Keratinocyte (primary cell): ENCODE results near the gene GTF3A. TPM values are rescaled to one million over a fixed set of nuclear protein-coding genes. Genes with fewer than 3 reads are reported as not detected.

ENCODE experiments used
- DNase-seq: peaks from one replicate; pipeline ENCODE4 v3.0.0-alpha.2; 2011; ENCODE audit warnings: low read depth, missing footprints, low spot score
- FAIRE-seq: peaks from 2 replicates; lab custom pipeline; 2011; peaks lifted over from hg19 to GRCh38; lab: Jason Lieb, UNC
- H2AFZ ChIP-seq: 2 replicates; pipeline ENCODE4 v1.6.0; 2012; ENCODE audit warnings: low read length, control low read depth, inconsistent platforms; ENCODE audit not compliant: control insufficient read depth
- H3K27ac ChIP-seq: 2 replicates; pipeline ENCODE4 v1.5.1; 2011; ENCODE audit warnings: low read length; ENCODE audit not compliant: control insufficient read depth, insufficient read depth
- H3K27me3 ChIP-seq: 3 replicates; pipeline ENCODE4 v1.6.0; 2011; ENCODE audit warnings: low read length; ENCODE audit not compliant: control insufficient read depth, insufficient read depth; ENCODE audit errors: extremely low read depth
- H3K36me3 ChIP-seq, 2 experiments: 2 replicates in 1 of 2; 3 replicates in 1 of 2; pipeline ENCODE4 v1.5.1; 2011; ENCODE audit warnings: low read length in 2 of 2, mild to moderate bottlenecking in 1 of 2; ENCODE audit not compliant: control insufficient read depth in 2 of 2, insufficient read depth in 2 of 2; ENCODE audit errors: extremely low read depth in 1 of 2
- H3K4me1 ChIP-seq: 3 replicates; pipeline ENCODE4 v1.5.1; 2011; ENCODE audit warnings: low read length; ENCODE audit not compliant: control insufficient read depth, insufficient read depth; ENCODE audit errors: extremely low read depth
- H3K4me2 ChIP-seq: 3 replicates; pipeline ENCODE4 v1.6.0; 2011; ENCODE audit warnings: low read depth, low read length; ENCODE audit not compliant: control insufficient read depth, insufficient read depth; ENCODE audit errors: extremely low read depth
- H3K4me3 ChIP-seq, 3 experiments: fragments of 200-600 bp in 1 of 3; sonication (generic) in 1 of 3; 2 replicates in 2 of 3; 3 replicates in 1 of 3; pipeline ENCODE4 v1.5.1; 2011 to 2016; ENCODE audit warnings: low read length in 3 of 3, mild to moderate bottlenecking in 3 of 3, control low read depth in 2 of 3, inconsistent platforms in 1 of 3, low read depth in 1 of 3, mixed read lengths in 1 of 3, mixed run types in 1 of 3, moderate library complexity in 1 of 3; ENCODE audit not compliant: control insufficient read depth in 2 of 3, insufficient read depth in 2 of 3; ENCODE audit errors: extremely low read depth in 1 of 3
- H3K79me2 ChIP-seq: 2 replicates; pipeline ENCODE4 v1.6.0; 2012; ENCODE audit warnings: low read length; ENCODE audit not compliant: control insufficient read depth, insufficient read depth
- H3K9ac ChIP-seq: 3 replicates; pipeline ENCODE4 v1.6.0; 2011; ENCODE audit warnings: low read length; ENCODE audit not compliant: control insufficient read depth, insufficient read depth; ENCODE audit errors: extremely low read depth
- H3K9me1 ChIP-seq: 3 replicates; pipeline ENCODE4 v1.6.0; 2011; ENCODE audit warnings: low read length; ENCODE audit not compliant: control insufficient read depth, insufficient read depth; ENCODE audit errors: extremely low read depth
- H3K9me3 ChIP-seq: 2 replicates; pipeline ENCODE4 v1.5.1; 2012; ENCODE audit warnings: low read depth, low read length; ENCODE audit not compliant: control insufficient read depth
- H4K20me1 ChIP-seq: 3 replicates; pipeline ENCODE4 v1.6.0; 2011; ENCODE audit warnings: low read length; ENCODE audit not compliant: control insufficient read depth, insufficient read depth; ENCODE audit errors: extremely low read depth
- CTCF ChIP-seq, 3 experiments: IDR thresholded peaks in 1 of 3; conservative IDR thresholded peaks in 1 of 3; optimal IDR thresholded peaks in 1 of 3; 2 replicates in 2 of 3; 3 replicates in 1 of 3; pipeline versions ENCODE3 to v1.5.1; 2011; ENCODE audit warnings: low read length in 3 of 3, mild to moderate bottlenecking in 3 of 3, moderate library complexity in 2 of 3, control low read depth in 1 of 3, inconsistent platforms in 1 of 3; ENCODE audit not compliant: insufficient read depth in 2 of 3; ENCODE audit errors: extremely low read depth in 1 of 3
- EZH2 ChIP-seq: IDR thresholded peaks from one replicate; pipeline ENCODE4 v1.6.1; 2012; ENCODE audit warnings: inconsistent platforms, mild to moderate bottlenecking, low read length, moderate library complexity
- dilution Hi-C: fragments of 300-500 bp; cut with MboI; formaldehyde crosslinking; loops from one replicate; pipeline ENCODE4 v1.7.0; 2020; ENCODE audit warnings: low sequenced_read_pairs; ENCODE audit not compliant: extremely low pct_ligation_motif_present
- polyA plus RNA-seq, 5 experiments: library from polyadenylated mRNA; depleted of rRNA in 3 of 5; stranded (reverse) in 3 of 5; stranded (forward) in 1 of 5; unstranded in 1 of 5; fragments of >200 nt; gene quantifications; 1 replicate in 1 of 5; 2 replicates in 3 of 5; 3 replicates in 1 of 5; pipeline versions ENCODE4 v1.2.1 to v1.2.3, GENCODE V29; 2011 to 2012; ENCODE audit warnings: missing spikeins in 2 of 5, low read depth in 1 of 5, low replicate concordance in 1 of 5

The GTF3A gene
- polyA plus RNA-seq, 1 donor (not counting 4 experiments of a cell fraction or from before 2014, with no cell fraction given): 97.8 TPM

- no peak overlapping the region for H3K4me2 ChIP-seq
- peak; percentile 57 for FAIRE-seq
- no peak overlapping the region for H3K9ac ChIP-seq
Observed at GRCh38 chr13:27379694-27380641, 44.5 kb upstream of the GTF3A start.

GRCh38 chr13:27381601-27382000, 42.8 kb upstream of the GTF3A start:
- no peak for TF ChIP-seq EZH2
- TF ChIP-seq CTCF (optimal IDR thresholded peaks at IDR 0.05 in 1 of 3, IDR thresholded peaks at IDR 0.05 in 1 of 3, conservative IDR thresholded peaks at IDR 0.05 in 1 of 3; ENCODE audit: extremely low read depth in 1 of 3, insufficient read depth in 2 of 3, low read length in 3 of 3): no peak
- Histone ChIP-seq H3K9ac (no peak overlapping the region), H3K27me3 (no peaks in the 10 kb centered on the region), H3K9me3 (no peaks in the 10 kb centered on the region), H3K4me3 (no peak overlapping the region), H3K79me2 (no peaks in the 10 kb centered on the region), H4K20me1 (no peaks in the 10 kb centered on the region), H3K4me1 (no peaks in the 10 kb centered on the region), H2AFZ (no peak overlapping the region), H3K9me1 (no peaks in the 10 kb centered on the region), H3K4me2 (no peak overlapping the region), H3K27ac (no peak overlapping the region), H3K36me3 (no peaks in the 10 kb centered on the region)
- FAIRE-seq (no peak), DNase-seq (no peak)
- dilution Hi-C loops: no loop called here

More at GRCh38 chr13:27379694-27380641, 44.5 kb upstream of the GTF3A start:
- no peaks in the 10 kb centered on the region for H3K27me3 ChIP-seq
- DNase-seq: no peak
- H3K4me1 ChIP-seq: no peaks in the 10 kb centered on the region
- no peak overlapping the region for H3K4me3 ChIP-seq
- no peaks in the 10 kb centered on the region for H3K36me3 ChIP-seq
- dilution Hi-C loops: no loop called here
- no peaks in the 10 kb centered on the region for H3K9me3 ChIP-seq
- no peaks in the 10 kb centered on the region for H4K20me1 ChIP-seq
- H3K27ac ChIP-seq: no peak overlapping the region
- TF ChIP-seq EZH2: no peak
- peak; percentile 85 to 86 (median 85) for TF ChIP-seq CTCF (optimal IDR thresholded peaks at IDR 0.05 in 1 of 3, IDR thresholded peaks at IDR 0.05 in 1 of 3, conservative IDR thresholded peaks at IDR 0.05 in 1 of 3; ENCODE audit: extremely low read depth in 1 of 3, insufficient read depth in 2 of 3, low read length in 3 of 3)
- no peaks in the 10 kb centered on the region for H3K79me2 ChIP-seq
- H3K9me1 ChIP-seq: no peaks in the 10 kb centered on the region
- no peak overlapping the region for H2AFZ ChIP-seq
